ENCODE results near the gene BHMT.

The BHMT gene

DNA sequence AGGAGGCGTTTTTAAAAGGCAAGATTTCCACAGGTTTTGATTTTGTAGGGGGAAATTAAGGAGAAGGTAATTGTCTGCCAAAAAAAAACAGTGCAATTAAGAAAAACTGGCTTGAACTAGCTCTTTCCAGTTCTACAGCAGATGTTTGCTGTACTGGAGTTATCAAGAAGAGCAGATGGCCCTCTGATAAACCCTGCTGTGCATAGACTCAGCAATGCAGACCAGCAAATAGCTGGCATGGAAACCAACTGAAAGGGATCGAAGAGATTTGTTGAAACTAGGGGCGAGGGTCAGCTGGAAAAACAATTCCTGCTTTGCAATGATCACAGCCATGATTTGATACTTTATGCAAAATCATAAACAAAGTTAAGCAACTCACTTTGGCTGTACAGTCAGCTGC, 17.8 kb upstream of the BHMT start:
- DNase-seq = peak; percentile 56 to 85
- TF ChIP-seq POLR2A (IDR thresholded peaks at IDR 0.05; ENCODE audit: low read length) = no peak
- no peak for TF ChIP-seq GATA1 (IDR thresholded peaks at IDR 0.05; ENCODE audit: low read depth, low read length)

DNA sequence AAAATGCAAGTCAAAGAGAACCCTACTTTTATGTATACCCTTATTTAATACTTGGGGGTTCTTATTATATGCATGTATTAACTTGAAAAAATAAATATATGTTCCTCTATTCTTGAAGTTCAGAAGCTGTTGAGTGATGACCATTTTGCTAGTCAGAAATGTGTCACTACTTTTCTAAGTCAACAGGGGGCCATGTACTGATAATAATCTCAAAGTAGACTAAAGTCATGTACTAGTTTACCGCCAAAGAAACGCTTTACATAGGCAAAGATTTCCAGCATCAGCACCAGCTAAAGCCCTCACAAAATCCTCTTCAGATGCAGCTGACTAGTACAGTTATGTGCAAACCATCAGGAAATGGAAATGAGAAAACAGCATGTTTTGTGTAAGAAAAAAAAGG, 5.7 kb upstream of the BHMT start:
- DNase-seq = peak; percentile 8 to 14
- TF ChIP-seq GATA1 (IDR thresholded peaks at IDR 0.05; ENCODE audit: low read depth, low read length) = no peak
- no peak for TF ChIP-seq POLR2A (IDR thresholded peaks at IDR 0.05; ENCODE audit: low read length)

DNA sequence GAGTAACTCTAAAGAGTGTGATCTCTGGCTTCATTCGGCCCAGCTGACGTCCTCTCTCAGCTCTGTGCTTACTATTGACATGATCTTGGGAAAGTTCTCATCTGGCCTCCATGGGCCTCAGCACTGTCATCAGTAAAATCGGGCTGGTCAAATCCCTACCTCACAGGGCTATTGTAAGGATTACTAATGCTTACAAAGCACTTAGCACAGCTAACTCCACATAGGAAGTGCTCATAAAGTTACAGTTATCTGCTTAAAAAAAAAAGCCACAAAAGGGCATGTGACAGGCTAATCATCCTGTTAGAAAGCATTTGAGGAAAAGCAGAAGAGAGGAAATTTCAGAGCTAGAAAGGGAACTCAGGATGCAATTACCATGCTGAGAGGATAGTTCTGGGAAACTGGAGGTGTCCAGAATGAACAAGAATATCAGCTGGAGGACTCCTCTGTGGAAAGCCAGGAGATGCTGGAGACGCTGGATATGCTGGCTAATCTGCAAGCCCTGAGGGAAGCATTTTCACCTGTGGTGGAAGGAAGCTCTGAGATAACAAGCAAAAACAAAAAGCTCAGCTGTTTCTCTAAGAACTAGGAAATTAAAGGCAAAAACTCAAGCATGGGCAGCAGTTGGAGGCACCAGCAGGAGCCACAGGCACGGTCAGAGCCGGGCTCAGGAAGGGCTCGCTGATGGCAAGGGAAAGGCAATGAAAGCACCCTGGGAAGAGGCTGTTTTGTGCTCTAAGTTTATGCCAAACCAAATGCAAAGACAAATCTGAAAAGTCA, 4.4 kb upstream of the BHMT start:
- DNase-seq = no peak
- TF ChIP-seq POLR2A (IDR thresholded peaks at IDR 0.05; ENCODE audit: low read length) = no peak

DNA sequence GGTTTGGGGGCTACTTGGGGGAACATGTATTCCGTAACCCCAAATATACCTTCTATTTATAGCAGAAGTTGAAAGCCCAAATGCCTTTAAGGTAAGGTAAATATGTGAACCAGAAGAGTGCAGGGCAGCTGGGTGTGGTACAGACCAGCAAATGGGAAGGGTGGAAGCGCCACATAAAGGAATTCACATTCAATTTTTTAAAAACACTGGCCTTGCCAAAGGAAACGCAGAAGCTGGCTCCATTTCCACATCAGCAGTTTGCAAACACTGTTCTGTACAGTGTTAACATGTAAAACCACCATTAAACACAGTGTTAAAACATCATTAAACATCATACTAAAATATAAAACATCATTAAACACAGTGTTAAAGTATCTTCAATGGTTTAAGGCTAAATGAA, 3.5 kb upstream of the BHMT start:
- no peak for DNase-seq

DNA sequence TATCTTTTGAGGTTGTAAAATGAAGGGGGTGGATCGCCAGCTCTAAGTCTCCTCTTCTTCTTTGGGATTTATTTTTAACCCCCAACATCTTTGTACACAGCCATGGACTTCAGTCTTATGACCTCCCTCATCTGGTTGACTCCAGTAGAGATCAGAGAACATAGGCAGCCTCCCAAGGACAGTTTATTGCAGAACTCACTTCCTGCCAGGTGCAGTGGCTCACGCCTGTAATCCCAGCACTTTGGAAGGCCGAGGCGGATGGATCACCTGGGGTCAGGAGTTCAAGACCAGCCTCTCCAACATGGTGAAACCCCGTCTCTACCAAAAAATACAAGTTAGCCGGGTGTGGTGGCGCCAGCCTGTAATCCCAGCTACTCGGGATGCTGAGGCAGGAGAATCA, 2.8 kb upstream of the BHMT start:
- TF ChIP-seq GATA1 (IDR thresholded peaks at IDR 0.05; ENCODE audit: low read depth, low read length) (no peak), POLR2A (IDR thresholded peaks at IDR 0.05; ENCODE audit: low read length) (no peak)
- no peak for DNase-seq

More for the DNA sequence above, 3.5 kb upstream of the BHMT start:
- TF ChIP-seq POLR2A (IDR thresholded peaks at IDR 0.05; ENCODE audit: low read length) (no peak), GATA1 (IDR thresholded peaks at IDR 0.05; ENCODE audit: low read depth, low read length) (no peak)

DNA sequence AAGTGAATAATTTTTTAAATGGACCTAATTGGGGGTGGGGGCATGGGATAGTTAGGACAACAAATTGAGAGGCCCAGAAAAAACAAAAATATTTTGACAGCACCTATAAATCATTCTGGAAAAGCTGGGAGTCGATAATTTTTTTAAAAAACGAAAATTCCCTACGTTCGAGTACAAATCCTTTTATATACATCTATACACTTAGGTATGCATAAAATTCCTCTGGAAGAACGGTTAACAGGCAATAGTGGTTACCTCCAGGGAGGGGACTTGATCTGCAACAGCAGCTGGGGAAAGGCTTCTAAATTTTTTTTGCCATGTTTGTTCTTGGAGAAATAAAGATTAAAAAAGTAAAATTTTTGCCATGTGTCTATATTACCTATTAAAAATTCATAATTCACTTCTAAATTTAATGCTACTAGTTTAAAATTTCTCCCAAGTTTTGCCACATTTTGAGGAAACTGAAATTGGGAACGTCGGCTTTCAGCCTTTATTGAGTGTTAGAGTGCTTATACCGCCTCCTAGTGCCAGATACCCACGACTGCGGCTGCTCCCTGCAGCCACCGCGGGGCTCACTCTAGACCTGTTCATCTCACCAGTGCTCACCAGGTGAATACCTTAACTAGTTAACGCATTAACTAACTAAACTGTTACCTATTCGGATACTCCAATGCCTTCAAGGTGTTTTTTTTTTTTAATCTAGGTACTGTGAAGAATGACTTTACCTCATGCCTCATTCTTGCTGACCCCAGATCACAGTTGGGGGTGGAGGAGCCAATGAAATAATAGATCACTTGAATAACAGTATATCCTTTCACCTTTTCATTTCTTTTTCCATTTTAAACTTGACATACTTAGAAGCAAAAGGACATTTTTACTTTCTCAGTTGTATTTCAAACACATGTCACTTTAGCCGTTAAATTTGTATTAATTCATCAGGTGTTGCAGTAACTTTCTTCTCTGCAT, 1.8 kb upstream of the BHMT start:
- DNase-seq = peak; percentile 39 to 60
- TF ChIP-seq POLR2A (IDR thresholded peaks at IDR 0.05; ENCODE audit: low read length) = no peak
- TF ChIP-seq GATA1 (IDR thresholded peaks at IDR 0.05; ENCODE audit: low read depth, low read length) = no peak

DNA sequence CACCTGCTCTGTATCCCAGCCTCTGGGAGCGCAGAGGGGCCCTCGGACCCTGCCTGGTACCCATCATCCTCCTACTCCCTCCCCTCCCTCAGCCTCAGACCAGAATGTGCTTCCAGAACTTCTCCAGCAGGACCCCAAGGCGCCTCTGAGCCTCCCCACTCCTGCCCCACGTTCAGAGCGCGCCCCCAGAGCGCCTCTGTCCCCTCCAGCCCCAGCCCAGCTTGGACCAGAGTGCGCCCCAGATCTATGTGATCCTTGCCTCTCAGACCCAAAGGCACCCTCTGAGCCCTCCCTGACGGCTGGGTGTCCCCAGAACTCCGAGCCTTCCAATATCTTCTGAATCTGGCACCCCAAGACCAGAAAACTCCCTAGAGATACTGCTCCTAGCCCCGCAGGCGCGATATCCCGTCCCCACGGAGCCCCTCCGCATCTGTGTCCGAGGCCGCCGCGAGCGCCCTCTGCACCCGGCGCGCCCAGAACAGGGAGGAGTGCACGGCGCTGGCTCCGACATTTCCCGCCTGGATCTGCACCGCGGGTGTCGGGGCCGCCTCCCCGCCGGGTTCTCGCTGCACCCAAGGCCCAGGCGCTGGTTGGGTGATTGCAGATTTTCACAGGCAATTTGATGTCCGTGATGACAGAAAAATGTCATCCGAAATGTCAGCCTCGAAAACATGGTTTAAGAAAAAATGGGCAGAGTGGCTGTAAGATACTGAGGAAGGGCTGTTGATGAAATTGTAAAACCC, 522 bp downstream of the BHMT start:
- no peak for DNase-seq
- TF ChIP-seq GATA1 (IDR thresholded peaks at IDR 0.05; ENCODE audit: low read depth, low read length) (no peak), POLR2A (IDR thresholded peaks at IDR 0.05; ENCODE audit: low read length) (no peak)

DNA sequence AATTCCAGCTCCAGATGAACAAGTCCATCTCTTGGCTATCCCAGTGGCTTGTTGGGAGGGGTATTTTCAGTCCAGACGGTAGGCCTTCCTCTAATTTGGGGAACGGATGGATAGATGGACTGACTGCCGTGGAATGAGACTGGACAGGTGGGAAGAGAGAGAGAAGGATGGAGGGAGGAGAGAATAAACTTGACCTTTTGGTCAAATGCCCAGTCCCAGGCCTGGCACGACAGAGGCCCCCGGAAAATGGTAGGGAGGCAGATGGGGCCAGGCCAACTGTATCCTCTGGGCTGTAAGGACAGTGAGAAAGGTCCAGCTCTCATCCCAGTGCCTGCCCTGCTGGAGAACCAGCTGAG, 1.1 kb downstream of the BHMT start:
- TF ChIP-seq POLR2A (IDR thresholded peaks at IDR 0.05; ENCODE audit: low read length) = no peak
- TF ChIP-seq GATA1 (IDR thresholded peaks at IDR 0.05; ENCODE audit: low read depth, low read length) = no peak
- no peak for DNase-seq

DNA sequence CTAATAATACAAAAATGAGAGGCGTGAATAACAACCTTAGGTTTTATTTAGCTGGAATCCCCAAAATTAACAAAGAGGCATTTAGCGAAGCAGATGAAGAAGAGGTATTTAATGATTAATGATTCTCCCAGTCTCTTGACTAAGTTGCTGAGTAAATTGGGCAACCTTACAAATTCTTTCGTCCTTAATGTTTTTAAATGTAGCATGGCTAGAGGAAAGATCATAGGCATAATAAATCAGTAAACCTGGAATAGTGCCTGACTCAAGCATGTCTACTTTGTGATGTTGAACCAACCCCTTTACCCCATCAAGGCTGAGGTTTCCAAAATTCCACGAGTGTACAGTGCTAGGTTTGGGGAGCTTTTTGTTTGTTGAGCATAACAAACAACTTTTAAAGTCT, 7.9 kb downstream of the BHMT start:
- TF ChIP-seq POLR2A (IDR thresholded peaks at IDR 0.05; ENCODE audit: low read length) = no peak
- TF ChIP-seq GATA1 (IDR thresholded peaks at IDR 0.05; ENCODE audit: low read depth, low read length) = no peak
- no peak for DNase-seq

DNA sequence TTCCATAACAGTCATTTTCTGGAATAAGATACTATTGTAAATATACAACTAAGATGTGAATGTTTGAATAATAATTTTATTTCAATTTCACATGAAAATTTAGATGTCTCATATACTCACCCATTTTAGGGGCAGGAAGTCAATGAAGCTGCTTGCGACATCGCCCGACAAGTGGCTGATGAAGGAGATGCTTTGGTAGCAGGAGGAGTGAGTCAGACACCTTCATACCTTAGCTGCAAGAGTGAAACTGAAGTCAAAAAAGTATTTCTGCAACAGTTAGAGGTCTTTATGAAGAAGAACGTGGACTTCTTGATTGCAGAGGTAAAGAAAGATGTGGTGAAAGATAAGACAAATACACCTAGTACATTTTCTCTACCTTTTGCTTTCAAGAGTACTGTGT, 8.6 kb downstream of the BHMT start:
- TF ChIP-seq GATA1 (IDR thresholded peaks at IDR 0.05; ENCODE audit: low read depth, low read length) = no peak
- TF ChIP-seq POLR2A (IDR thresholded peaks at IDR 0.05; ENCODE audit: low read length) = no peak
- DNase-seq = no peak

DNA sequence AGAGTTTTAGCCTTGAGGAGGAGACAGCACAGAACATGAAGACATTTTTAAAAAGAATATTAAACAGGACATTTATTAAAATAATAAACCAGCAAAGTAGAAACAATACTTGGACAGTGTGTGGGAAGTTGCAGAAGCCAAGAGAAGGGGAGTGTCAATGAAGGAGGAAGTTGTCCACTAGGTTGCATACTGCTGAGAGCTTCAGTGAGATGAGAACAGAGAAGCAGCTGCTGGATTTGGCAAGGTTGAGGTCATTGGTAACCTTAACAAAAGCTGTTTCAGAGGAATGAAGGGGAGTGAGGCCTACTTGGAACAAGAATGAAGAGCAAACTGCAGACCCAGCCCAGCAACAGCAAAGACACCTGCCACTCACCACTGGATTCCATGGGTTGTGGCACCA, 11.4 kb downstream of the BHMT start:
- TF ChIP-seq POLR2A (IDR thresholded peaks at IDR 0.05; ENCODE audit: low read length) (no peak), GATA1 (IDR thresholded peaks at IDR 0.05; ENCODE audit: low read depth, low read length) (no peak)
- no peak for DNase-seq

DNA sequence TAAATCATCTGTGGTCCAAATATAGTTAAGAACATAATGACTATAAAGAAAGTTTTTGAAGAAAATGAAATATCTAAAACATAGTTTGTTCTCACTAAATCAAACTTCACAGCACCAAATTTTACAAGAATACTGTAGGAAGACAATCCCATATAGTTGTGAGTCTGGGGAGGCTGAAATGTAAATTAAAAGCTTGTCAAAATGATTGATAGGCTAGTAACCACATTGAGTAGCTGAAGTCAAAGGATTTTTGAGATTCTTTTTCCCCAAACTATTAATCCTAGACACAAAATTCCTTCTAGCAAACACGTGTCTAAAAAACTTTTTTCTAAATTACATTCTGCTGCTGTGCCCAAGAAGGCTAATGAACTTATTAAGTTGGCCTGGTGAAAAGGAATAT, 13.0 kb downstream of the BHMT start:
- no peak for DNase-seq
- TF ChIP-seq GATA1 (IDR thresholded peaks at IDR 0.05; ENCODE audit: low read depth, low read length) = no peak
- TF ChIP-seq POLR2A (IDR thresholded peaks at IDR 0.05; ENCODE audit: low read length) = no peak

DNA sequence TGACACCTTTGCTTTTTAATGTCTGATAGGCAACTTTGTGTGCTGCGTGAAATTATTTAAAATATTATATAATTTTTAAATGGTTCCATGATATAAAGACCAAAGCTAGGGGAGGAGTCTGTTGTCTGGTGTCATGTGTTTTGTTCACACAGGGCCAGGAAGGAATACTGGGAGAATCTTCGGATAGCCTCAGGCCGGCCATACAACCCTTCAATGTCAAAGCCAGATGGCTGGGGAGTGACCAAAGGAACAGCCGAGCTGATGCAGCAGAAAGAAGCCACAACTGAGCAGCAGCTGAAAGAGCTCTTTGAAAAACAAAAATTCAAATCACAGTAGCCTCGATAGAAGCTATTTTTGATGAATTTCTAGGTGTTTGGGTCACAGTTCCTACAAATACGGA, 19.2 kb downstream of the BHMT start:
- no peak for DNase-seq
- no peak for TF ChIP-seq POLR2A (IDR thresholded peaks at IDR 0.05; ENCODE audit: low read length)
- no peak for TF ChIP-seq GATA1 (IDR thresholded peaks at IDR 0.05; ENCODE audit: low read depth, low read length)

DNA sequence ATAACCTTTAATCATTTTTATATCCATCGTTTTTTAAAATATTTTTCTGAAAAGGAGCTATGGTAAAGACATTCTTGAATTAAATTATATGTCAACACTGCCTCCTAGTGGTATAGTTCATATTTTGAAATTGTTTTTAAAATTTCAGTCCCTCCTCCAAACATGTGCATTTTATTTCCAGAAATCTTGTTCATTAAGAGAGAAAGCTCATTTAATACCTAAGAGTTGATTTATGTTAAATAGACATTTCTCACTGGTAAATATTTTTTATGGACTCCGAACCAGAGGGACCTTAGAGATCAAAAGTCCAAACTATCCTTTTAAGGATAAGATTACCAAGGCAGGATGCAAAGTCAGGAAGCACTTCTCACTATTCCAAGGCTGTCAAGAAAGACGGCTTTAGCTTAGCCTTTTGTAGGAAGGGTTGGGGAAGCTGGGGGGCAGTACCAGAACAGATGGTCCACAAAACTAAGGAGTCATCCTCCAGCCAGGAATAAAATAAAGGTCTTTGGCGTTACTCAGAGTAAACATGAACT, 21.6 kb downstream of the BHMT start:
- peak; percentile 60 to 75 for DNase-seq
- no peak for TF ChIP-seq GATA1 (IDR thresholded peaks at IDR 0.05; ENCODE audit: low read depth, low read length)
- no peak for TF ChIP-seq POLR2A (IDR thresholded peaks at IDR 0.05; ENCODE audit: low read length)

Measured in erythroblast (primary cell).